Upper lobe of left lung (tissue), 6 donors: ENCODE measurements around the gene CTBP1. TPM values are rescaled to one million over a fixed set of nuclear protein-coding genes. Genes with fewer than 3 reads are reported as not detected.

Experiments used
- ATAC-seq, 2 donors: fragments of 200-7000 bp; cut with Tn5 transposase; one replicate each; pipeline ENCODE4 v1.9.1; 2022; ENCODE audit warnings: mild to moderate bottlenecking in 2 of 2, moderate library complexity in 2 of 2; ENCODE audit not compliant: low FRiP score in 2 of 2
- DNase-seq, 2 donors: peaks; one replicate each; pipeline ENCODE4 v3.0.0-alpha.2; 2019 to 2020
- H3K27ac ChIP-seq, 4 donors: fragments of 200-600 bp; sonication (generic); one replicate each; pipeline ENCODE4 v1.5.1; 2016 to 2019
- H3K27me3 ChIP-seq, 4 donors: fragments of 200-600 bp; sonication (generic); one replicate each; pipeline ENCODE4 v1.5.1; 2017 to 2019
- H3K36me3 ChIP-seq, 4 donors: fragments of 200-600 bp; sonication (generic); one replicate each; pipeline ENCODE4 v1.5.1; 2016 to 2019
- H3K4me1 ChIP-seq, 4 donors: fragments of 200-600 bp; sonication (generic); one replicate each; pipeline ENCODE4 v1.5.1; 2018 to 2019
- H3K4me3 ChIP-seq, 4 donors: fragments of 200-600 bp; sonication (generic); one replicate each; pipeline ENCODE4 v1.5.1; 2017 to 2019; ENCODE audit warnings: mild to moderate bottlenecking in 2 of 4, moderate library complexity in 1 of 4
- H3K9me3 ChIP-seq, 4 donors: fragments of 200-600 bp; sonication (generic); one replicate each; pipeline ENCODE4 v1.5.1; 2018 to 2019
- CTCF ChIP-seq, 6 experiments: fragments of 450-650 bp in 4 of 6; fragments of 200-600 bp in 2 of 6; sonication (generic) in 2 of 6; IDR thresholded peaks; one replicate each; pipeline ENCODE4 v1.5.1; 2016 to 2019; ENCODE audit warnings: antibody characterized with exemption in 6 of 6
- EP300 ChIP-seq, 4 donors: sonication (generic); formaldehyde crosslinking; IDR thresholded peaks; one replicate each; pipeline ENCODE4 v1.5.1; 2017; ENCODE audit warnings: antibody characterized with exemption in 4 of 4, control low read depth in 2 of 4
- POLR2A ChIP-seq, 4 donors: fragments of 450-650 bp; IDR thresholded peaks; one replicate each; pipeline ENCODE4 v1.5.1; 2016 to 2017; ENCODE audit warnings: antibody characterized with exemption in 4 of 4, mild to moderate bottlenecking in 2 of 4
- POLR2AphosphoS5 ChIP-seq, 2 donors: sonication (generic); formaldehyde crosslinking; IDR thresholded peaks; one replicate each; pipeline ENCODE4 v1.5.1; 2017; ENCODE audit warnings: antibody characterized with exemption in 2 of 2
- WGBS, 2 donors: methylation state at CpG; one replicate each; pipeline ENCODE4 v1.1.5; 2017 to 2018; 5-methylcytosine and 5-hydroxymethylcytosine counted together
- total RNA-seq, 6 donors: library from RNA; depleted of rRNA in 4 of 6; stranded (reverse); fragments of >200 nt in 4 of 6; gene quantifications; one replicate each; pipeline versions ENCODE4 v1.1.0 to v1.2.1, GENCODE V29; 2016 to 2021
- donor health status: DM: no; HTN: no; CAD: no; lungs with moderate emphysema.
- donor health status: DM: no; HTN: yes; CAD: no; lungs with severe emphysema.

Gene CTBP1
- total RNA-seq, 6 donors from 2014 or later: 142 to 483 (median 213) TPM

DNA sequence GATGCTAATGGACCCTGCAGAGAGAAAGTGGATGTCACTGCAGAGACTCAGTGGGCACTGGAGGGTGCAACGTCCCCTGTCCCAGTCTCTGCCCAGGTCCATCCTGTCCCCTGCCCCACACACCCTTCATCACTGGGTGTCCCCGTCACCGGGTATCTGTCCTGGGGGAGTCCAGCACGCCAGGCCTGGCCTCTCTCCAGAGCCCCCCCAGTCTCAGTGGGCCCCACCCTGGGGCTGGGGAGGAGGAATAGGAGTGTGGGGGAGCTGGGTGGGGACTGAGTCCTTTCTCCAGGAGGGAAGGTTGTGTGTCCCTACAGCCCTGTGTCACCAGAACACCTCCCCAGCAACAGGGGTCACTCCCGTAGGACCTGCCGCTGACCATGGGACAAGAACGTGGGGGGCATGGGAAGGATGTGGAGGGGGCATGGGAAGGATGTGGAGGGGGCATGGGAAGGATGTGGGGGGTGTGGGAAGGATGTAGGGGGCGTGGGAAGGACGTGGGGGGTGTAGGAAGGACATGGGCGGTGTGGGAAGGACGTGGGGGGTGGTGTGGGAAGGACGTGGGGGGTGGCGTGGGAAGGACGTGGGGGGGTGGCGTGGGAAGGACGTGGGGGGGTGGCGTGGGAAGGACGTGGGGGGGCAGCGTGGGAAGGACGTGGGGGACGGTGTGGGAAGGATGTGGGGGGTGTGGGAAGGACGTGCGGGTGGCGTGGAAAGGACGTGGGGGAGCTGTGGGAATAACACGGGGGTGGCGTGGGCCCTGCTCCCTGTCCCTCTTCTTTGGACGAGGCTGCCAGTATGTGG lies 55.5 kb downstream of the CTBP1 start:
- Histone ChIP-seq H3K4me1 (peaks cover 25 to 36% (median 30%) of the 10 kb centered on the region in 4 donors), H3K4me3 (no peak overlapping the region), H3K27ac (peak overlapping the region; percentile 76 to 88 (median 78)), H3K27me3 (no peaks in the 10 kb centered on the region), H3K9me3 (no peaks in the 10 kb centered on the region), H3K36me3 (peaks cover 0 to 7% (median 1%) of the 10 kb centered on the region in 4 donors)
- WGBS, 2 donors: 48 to 54% methylated on average over 15 to 18 of the region's 28 CpGs
- DNase-seq (peak in 1 of 2 donors; percentile 45), ATAC-seq (peak in 1 of 2 donors; percentile 1)
- no peak for TF ChIP-seq POLR2A (IDR thresholded peaks at IDR 0.05)
- no peak for TF ChIP-seq CTCF (IDR thresholded peaks at IDR 0.05)
- no peak for TF ChIP-seq POLR2AphosphoS5 (IDR thresholded peaks at IDR 0.05)
- TF ChIP-seq EP300 (IDR thresholded peaks at IDR 0.05): no peak

GRCh38 chr4:1192493-1193205 lies 56.3 kb downstream of the CTBP1 start:
- peak overlapping the region; percentile 63 to 88 (median 75) for H3K27ac ChIP-seq
- TF ChIP-seq EP300 (IDR thresholded peaks at IDR 0.05) (no peak), POLR2A (IDR thresholded peaks at IDR 0.05) (no peak), CTCF (IDR thresholded peaks at IDR 0.05) (no peak), POLR2AphosphoS5 (IDR thresholded peaks at IDR 0.05) (no peak)
- H3K27me3 ChIP-seq: no peaks in the 10 kb centered on the region
- H3K9me3 ChIP-seq: no peaks in the 10 kb centered on the region
- H3K36me3 ChIP-seq: peaks cover 0 to 7% (median 1%) of the 10 kb centered on the region in 4 donors
- no peak overlapping the region for H3K4me3 ChIP-seq
- WGBS, 2 donors: 72 to 75% methylated on average over 9 to 13 of the region's 13 CpGs
- peak; percentile 20 to 50 for DNase-seq
- ATAC-seq: peak; percentile 46 to 60
- H3K4me1 ChIP-seq: peaks cover 25 to 36% (median 30%) of the 10 kb centered on the region in 4 donors

DNA sequence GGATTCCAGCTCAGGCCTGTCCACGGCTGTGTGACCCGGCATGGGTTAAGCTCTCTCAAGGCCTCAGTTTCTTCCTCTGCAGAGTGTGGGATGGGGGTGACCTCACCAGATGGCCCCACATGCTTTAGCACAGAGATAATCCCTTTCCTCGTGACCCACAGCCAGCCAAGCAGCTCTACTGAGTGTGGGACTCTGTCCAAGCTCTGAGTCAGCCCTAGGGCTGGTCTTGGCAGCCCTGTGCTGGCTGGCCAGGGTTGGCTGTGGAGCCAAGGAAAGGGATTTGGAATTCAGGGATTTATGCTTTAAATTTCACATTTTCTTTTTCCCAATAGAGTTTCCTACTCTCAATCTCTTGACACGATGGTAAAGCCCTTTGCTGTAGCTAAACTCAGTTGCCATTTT lies 56.8 kb downstream of the CTBP1 start:
- H3K27ac ChIP-seq: peak overlapping the region; percentile 63 to 88 (median 75)
- H3K27me3 ChIP-seq: no peaks in the 10 kb centered on the region
- DNase-seq (peak; percentile 32 to 77), ATAC-seq (peak; percentile 91)
- 61 to 63% methylated on average over 1 to 4 of the region's 4 CpGs for WGBS, 2 donors
- H3K4me3 ChIP-seq: no peak overlapping the region
- peak; percentile 14 to 59 for TF ChIP-seq POLR2AphosphoS5 (IDR thresholded peaks at IDR 0.05)
- no peak for TF ChIP-seq CTCF (IDR thresholded peaks at IDR 0.05)
- peaks cover 0 to 6% (median 1%) of the 10 kb centered on the region in 4 donors for H3K36me3 ChIP-seq
- H3K9me3 ChIP-seq: no peaks in the 10 kb centered on the region
- peaks cover 25 to 38% (median 31%) of the 10 kb centered on the region in 4 donors for H3K4me1 ChIP-seq

- DNase-seq (peak in 1 of 2 donors; percentile 30), ATAC-seq (no peak)
- no peak overlapping the region for H3K4me3 ChIP-seq
- no peaks in the 10 kb centered on the region for H3K27me3 ChIP-seq
- H3K4me1 ChIP-seq: peaks cover 25 to 40% (median 33%) of the 10 kb centered on the region in 4 donors
- no peak for TF ChIP-seq CTCF (IDR thresholded peaks at IDR 0.05)
- TF ChIP-seq POLR2A (IDR thresholded peaks at IDR 0.05): no peak
- TF ChIP-seq EP300 (IDR thresholded peaks at IDR 0.05): no peak
- TF ChIP-seq POLR2AphosphoS5 (IDR thresholded peaks at IDR 0.05): no peak
- peaks cover 0 to 3% (median 1%) of the 10 kb centered on the region in 4 donors for H3K36me3 ChIP-seq
- peak overlapping the region; percentile 63 to 88 (median 75) for H3K27ac ChIP-seq
- no peaks in the 10 kb centered on the region for H3K9me3 ChIP-seq
- WGBS, 2 donors: 76 to 92% methylated on average over 4 to 5 of the region's 5 CpGs
These were observed 57.3 kb downstream of the CTBP1 start for GRCh38 chr4:1191621-1192020.
